ENCODE results near the gene DEPDC4. TPM values are rescaled to one million over a fixed set of nuclear protein-coding genes. Genes with fewer than 3 reads are reported as not detected.
"Not testable (repeated sequence)": the region's sequence is repeated elsewhere in the genome, so short reads cannot be mapped to it uniquely, and the experiment has no call there.

The DEPDC4 gene
- total RNA-seq, 6 donors from 2014 or later, result 0.30 to 1.6 (median 1.3) TPM; not detected in 2

DNA sequence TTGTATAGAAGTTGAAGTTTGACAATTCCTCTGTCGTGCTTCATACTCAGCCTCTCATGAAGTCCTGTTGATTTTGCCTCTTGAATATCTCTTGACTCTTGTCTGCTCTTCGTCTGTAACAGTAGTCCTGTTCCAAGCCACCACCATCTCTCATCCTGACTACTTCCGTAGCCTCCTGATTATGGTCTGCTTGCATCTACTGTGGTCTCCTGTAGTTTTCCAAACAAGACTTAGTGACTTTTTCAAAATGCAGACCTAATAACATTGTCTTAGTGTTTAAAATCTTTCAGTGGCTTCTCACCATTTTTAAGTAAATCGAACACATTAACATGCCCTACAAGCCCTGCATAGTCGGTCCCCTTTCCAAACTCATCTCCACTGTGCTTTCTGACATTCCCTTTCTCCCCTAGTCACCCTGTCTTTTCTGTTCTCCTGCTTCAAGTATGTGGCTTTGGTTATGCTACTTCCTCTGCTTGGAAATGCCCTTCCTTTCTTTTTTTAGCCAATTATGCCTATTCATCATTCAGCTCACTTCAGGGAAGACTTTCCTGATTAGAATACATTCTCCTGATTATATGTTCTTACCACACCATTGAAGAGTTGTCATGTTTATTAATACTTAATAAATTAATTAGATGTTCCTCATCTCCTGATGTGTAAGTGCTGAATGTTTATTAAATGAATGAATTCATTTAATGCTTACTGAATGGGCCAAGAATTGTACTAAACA, 2.1 kb upstream of the DEPDC4 start:
- 38 to 39% methylated on average over 5 of the region's 5 CpGs for WGBS, 2 donors
- H3K36me3 ChIP-seq, result no peaks in the 10 kb centered on the region
- no peaks in the 10 kb centered on the region for H3K9me3 ChIP-seq
- H3K4me3 ChIP-seq, result peak overlapping the region in 2 of 4 donors; percentile 83 to 91
- TF ChIP-seq, protein P1, sequence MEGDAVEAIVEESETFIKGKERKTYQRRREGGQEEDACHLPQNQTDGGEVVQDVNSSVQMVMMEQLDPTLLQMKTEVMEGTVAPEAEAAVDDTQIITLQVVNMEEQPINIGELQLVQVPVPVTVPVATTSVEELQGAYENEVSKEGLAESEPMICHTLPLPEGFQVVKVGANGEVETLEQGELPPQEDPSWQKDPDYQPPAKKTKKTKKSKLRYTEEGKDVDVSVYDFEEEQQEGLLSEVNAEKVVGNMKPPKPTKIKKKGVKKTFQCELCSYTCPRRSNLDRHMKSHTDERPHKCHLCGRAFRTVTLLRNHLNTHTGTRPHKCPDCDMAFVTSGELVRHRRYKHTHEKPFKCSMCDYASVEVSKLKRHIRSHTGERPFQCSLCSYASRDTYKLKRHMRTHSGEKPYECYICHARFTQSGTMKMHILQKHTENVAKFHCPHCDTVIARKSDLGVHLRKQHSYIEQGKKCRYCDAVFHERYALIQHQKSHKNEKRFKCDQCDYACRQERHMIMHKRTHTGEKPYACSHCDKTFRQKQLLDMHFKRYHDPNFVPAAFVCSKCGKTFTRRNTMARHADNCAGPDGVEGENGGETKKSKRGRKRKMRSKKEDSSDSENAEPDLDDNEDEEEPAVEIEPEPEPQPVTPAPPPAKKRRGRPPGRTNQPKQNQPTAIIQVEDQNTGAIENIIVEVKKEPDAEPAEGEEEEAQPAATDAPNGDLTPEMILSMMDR (IDR thresholded peaks at IDR 0.05), result no peak
- TF ChIP-seq POLR2AphosphoS5 (IDR thresholded peaks at IDR 0.05) (no peak), POLR2A (IDR thresholded peaks at IDR 0.05) (no peak)
- no peak for ATAC-seq (ENCODE audit: low FRiP score in 2 of 2)
- H3K27ac ChIP-seq, result peak overlapping the region in 1 of 4 donors; percentile 100
- DNase-seq, result no peak
- H3K4me1 ChIP-seq, result peaks cover 22 to 45% (median 35%) of the 10 kb centered on the region in 4 donors
- H3K27me3 ChIP-seq, result no peaks in the 10 kb centered on the region

DNA sequence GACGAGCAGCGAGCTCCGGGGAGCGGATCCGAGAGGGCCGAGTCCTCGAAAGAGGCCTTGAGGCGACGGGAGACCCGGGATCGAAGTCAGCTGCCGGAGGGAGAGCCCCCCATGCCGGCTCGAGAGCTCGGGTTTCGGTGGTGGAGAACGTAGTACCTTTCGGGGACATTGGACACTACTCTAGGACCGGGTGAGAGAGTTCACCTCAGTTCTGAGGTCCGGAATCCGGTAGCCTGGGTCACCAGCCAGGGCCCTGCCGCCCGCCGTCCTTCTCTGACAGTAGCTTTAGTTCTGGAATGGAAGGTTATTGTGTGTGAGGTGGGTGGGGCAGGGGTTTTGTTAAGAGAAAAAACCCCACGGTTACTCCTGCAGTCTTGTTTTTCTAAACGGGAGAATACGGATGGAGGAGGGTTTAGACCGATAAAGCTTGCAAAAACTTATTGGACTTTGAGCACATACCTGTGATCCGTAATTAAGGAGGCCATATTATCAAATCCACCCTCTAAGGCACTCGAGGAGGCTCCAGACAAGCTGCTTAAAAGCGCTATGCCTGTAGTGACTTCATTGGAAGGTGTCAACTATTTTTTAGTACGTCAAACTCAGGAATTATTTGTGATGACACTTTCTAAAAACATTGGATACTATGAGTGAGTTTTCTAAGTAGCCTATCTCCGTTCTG, 863 bp upstream of the DEPDC4 start:
- H3K4me1 ChIP-seq, result peaks cover 22 to 37% (median 31%) of the 10 kb centered on the region in 4 donors
- peak in 1 of 2 donors; percentile 36 for DNase-seq
- no peaks in the 10 kb centered on the region for H3K36me3 ChIP-seq
- peak in 1 of 2 donors; percentile 25 for ATAC-seq (ENCODE audit: low FRiP score in 2 of 2)
- WGBS, 2 donors, result 0 to 4% methylated on average over 9 to 27 of the region's 33 CpGs
- peak overlapping the region; percentile 96 to 100 (median 97) for H3K27ac ChIP-seq
- no peaks in the 10 kb centered on the region for H3K27me3 ChIP-seq
- H3K9me3 ChIP-seq, result no peaks in the 10 kb centered on the region
- TF ChIP-seq POLR2A (IDR thresholded peaks at IDR 0.05) (no peak), EP300 (IDR thresholded peaks at IDR 0.05) (no peak), POLR2AphosphoS5 (IDR thresholded peaks at IDR 0.05) (no peak)
- TF ChIP-seq, protein P1 (IDR thresholded peaks at IDR 0.05), result no peak
- H3K4me3 ChIP-seq, result peak overlapping the region; percentile 66 to 92 (median 87)

DNA sequence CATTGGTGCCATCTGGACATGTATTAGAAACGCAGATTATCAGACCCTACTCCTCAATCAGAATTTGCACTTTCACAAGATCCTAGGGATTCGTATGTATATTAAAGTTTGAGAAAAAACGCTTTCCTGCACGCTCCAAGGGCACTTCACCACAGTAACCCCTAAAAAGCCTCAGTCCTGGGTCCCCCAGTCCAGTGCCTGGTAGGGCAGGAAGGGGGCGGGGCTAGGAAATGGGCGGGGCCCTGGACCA, 369 bp downstream of the DEPDC4 start:
- WGBS, 2 donors, result 0 to 5% methylated on average over 4 to 6 of the region's 6 CpGs
- no peaks in the 10 kb centered on the region for H3K36me3 ChIP-seq
- H3K4me1 ChIP-seq, result peaks cover 22 to 33% (median 27%) of the 10 kb centered on the region in 4 donors
- peak overlapping the region; percentile 66 to 92 (median 87) for H3K4me3 ChIP-seq
- H3K27me3 ChIP-seq, result no peaks in the 10 kb centered on the region
- TF ChIP-seq POLR2AphosphoS5 (IDR thresholded peaks at IDR 0.05) (no peak), POLR2A (IDR thresholded peaks at IDR 0.05) (no peak)
- TF ChIP-seq, protein P1 (IDR thresholded peaks at IDR 0.05), result no peak
- ATAC-seq (ENCODE audit: low FRiP score in 2 of 2) (peak; percentile 91 to 95), DNase-seq (peak in 1 of 2 donors; percentile 95)
- peak overlapping the region; percentile 96 to 100 (median 97) for H3K27ac ChIP-seq
- no peaks in the 10 kb centered on the region for H3K9me3 ChIP-seq

DNA sequence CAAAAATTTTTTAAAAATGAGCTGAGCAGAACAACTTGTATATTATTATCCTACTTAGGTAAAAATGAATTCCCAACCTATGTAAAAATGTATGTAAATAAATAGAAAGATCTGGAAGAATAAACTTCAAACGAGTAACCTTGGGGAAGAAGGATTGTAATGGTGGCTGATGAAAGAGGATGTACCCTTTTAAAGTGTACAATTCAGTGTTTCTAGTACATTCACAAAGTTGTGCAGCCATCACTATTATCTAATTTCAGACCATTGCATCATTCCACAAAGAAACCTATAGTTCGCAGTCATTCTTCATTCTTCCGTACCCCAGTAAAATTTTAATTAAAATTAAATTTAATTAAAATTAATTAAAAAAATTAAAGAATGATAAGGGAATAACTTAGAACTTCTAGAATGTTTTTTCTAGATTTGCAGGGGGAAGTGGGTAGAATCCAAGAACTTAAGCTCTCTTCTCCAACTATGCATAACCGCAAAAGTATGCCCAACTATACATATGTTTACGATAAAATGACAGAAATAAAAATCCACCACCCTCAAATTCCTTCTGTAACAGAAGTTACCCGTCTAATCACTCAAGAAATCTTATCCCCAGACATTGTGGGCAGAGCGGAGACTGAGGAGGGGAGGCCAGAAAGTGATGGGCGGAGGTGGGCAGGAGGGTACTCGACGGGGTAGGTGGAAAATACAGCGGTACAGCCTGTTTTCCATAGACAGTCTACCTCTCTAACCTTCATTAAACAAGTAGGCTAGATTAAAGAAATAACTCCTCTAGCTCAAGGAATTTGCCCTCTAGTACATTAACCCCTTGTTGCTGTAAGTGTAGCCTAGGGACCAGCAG, 921 bp downstream of the DEPDC4 start:
- Histone ChIP-seq H3K9me3 (no peaks in the 10 kb centered on the region), H3K27ac (peak overlapping the region; percentile 96 to 100 (median 97)), H3K36me3 (no peaks in the 10 kb centered on the region), H3K27me3 (no peaks in the 10 kb centered on the region), H3K4me1 (peaks cover 22 to 28% (median 24%) of the 10 kb centered on the region in 4 donors), H3K4me3 (peak overlapping the region; percentile 66 to 92 (median 87))
- 56 to 65% methylated on average over 11 of the region's 11 CpGs for WGBS, 2 donors
- TF ChIP-seq POLR2AphosphoS5 (IDR thresholded peaks at IDR 0.05) (no peak), POLR2A (IDR thresholded peaks at IDR 0.05) (no peak), EP300 (IDR thresholded peaks at IDR 0.05) (no peak)
- TF ChIP-seq, protein P1 (IDR thresholded peaks at IDR 0.05), result no peak
- no peak for DNase-seq
- no peak for ATAC-seq (ENCODE audit: low FRiP score in 2 of 2)

DNA sequence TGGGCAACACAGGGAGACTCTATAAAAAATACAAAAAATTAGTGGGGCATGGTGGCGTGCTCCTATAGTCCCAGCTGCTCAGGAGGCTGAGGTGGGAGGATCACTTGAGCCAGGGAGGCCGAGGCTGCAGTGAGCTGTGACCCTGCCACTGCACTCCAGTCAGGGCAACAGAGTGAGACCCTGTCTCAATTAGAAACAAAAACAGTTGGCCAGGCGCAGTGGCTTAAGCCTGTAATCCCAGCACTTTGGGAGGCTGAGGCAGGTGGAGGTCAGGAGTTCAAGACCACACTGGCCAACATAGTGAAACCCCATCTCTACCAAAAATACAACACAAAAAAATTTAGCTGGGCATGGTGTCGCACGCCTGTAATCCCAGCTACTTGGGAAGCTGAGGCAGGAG, 1.8 kb downstream of the DEPDC4 start:
- H3K27me3 ChIP-seq; DNase-seq; H3K27ac ChIP-seq; H3K36me3 ChIP-seq; H3K4me3 ChIP-seq; ATAC-seq (ENCODE audit: low FRiP score in 2 of 2); H3K9me3 ChIP-seq: not testable (repeated sequence)
- whole genome bisulfite sequencing, 2 donors, result 97 to 99% methylated on average over 5 of the region's 5 CpGs
- peaks cover 20 to 23% (median 22%) of the 10 kb centered on the region in 4 donors for H3K4me1 ChIP-seq
